Measurements from ENCODE around the gene XPO6.

The XPO6 gene

GRCh38 chr16:28162326-28162877 is 49.4 kb downstream of the XPO6 start:
- H3K4me3 ChIP-seq (replicated peaks; ENCODE audit: low read depth, low read length), result no peak overlapping the region
- TF ChIP-seq CTCF (IDR thresholded peaks at IDR 0.05; ENCODE audit: low read depth, low read length, missing control alignments), result no peak
- DNase-seq (ENCODE audit: extremely low read depth, low read depth), result no peak

- no peak overlapping the region for H3K4me3 ChIP-seq (replicated peaks; ENCODE audit: low read depth, low read length)
- no peak for DNase-seq (ENCODE audit: extremely low read depth, low read depth)
- TF ChIP-seq CTCF (IDR thresholded peaks at IDR 0.05; ENCODE audit: low read depth, low read length, missing control alignments), result no peak
Observed at GRCh38 chr16:28161626-28162025, 50.1 kb downstream of the XPO6 start.

- H3K4me3 ChIP-seq (replicated peaks; ENCODE audit: low read depth, low read length), result no peak overlapping the region
- no peak for DNase-seq (ENCODE audit: extremely low read depth, low read depth)
- TF ChIP-seq CTCF (IDR thresholded peaks at IDR 0.05; ENCODE audit: low read depth, low read length, missing control alignments), result no peak
Observed at GRCh38 chr16:28158136-28158535, 53.6 kb downstream of the XPO6 start.

DNA sequence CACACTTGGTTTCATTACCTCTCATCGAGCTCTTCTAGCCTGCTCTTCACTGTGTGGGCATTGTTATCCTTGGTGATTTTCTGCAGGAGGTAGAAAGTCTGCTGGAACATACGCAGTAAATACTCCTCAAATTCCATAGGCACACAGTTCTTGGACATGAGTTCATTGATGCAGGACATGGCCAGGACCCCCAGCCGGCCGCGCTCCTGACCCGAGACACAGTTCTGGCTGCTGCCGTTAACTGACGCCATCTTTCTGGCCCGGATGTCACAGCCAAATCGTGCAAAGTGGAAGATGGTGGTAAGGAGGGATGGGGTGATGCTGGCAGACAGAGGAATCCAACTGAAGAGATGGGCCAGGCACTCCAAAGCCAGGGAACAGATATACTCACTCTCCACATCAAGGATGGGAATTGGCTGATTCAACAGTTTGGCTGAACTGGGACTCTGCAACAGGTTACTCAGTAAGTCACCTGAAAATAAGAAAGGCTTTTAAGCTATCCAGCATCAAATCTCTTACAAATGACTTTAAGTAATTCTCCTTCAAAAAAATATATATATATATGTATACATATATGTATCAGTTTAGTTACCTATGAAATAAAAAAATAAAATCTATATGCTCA is 55.6 kb downstream of the XPO6 start:
- no peak for DNase-seq (ENCODE audit: extremely low read depth, low read depth)
- no peak overlapping the region for H3K4me3 ChIP-seq (replicated peaks; ENCODE audit: low read depth, low read length)
- no peak for TF ChIP-seq CTCF (IDR thresholded peaks at IDR 0.05; ENCODE audit: low read depth, low read length, missing control alignments)

DNA sequence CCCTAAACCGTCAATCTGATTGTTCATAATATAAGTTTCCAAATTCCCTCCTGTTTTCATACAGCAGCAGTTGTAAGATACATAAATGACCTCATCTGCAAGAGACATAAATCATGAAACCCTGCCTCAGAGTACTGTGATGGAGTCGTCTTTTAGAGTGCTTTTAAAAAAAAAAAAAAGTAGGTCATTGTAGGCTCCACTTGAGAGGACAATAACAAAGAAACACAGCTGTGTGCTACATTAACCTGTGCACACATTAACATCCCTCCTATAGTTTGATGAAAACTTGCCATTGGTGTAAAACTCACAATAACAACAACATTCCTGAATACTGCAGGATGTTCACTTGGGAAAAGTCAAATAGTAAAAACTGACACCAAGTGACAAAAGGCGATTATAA is 56.5 kb downstream of the XPO6 start:
- TF ChIP-seq CTCF (IDR thresholded peaks at IDR 0.05; ENCODE audit: low read depth, low read length, missing control alignments), result no peak
- no peak for DNase-seq (ENCODE audit: extremely low read depth, low read depth)
- H3K4me3 ChIP-seq (replicated peaks; ENCODE audit: low read depth, low read length), result no peak overlapping the region

GRCh38 chr16:28151180-28151579 is 60.6 kb downstream of the XPO6 start:
- no peak overlapping the region for H3K4me3 ChIP-seq (replicated peaks; ENCODE audit: low read depth, low read length)
- DNase-seq (ENCODE audit: extremely low read depth, low read depth), result no peak
- TF ChIP-seq CTCF (IDR thresholded peaks at IDR 0.05; ENCODE audit: low read depth, low read length, missing control alignments), result no peak
